ENCODE results near the gene RAB11FIP2.

Gene RAB11FIP2

GRCh38 chr10:118033905-118034304 is 12.8 kb downstream of the RAB11FIP2 start:
- DNase-seq = no peak

- no peak for DNase-seq
Measured at GRCh38 chr10:118032564-118032963, 14.2 kb downstream of the RAB11FIP2 start.

DNA sequence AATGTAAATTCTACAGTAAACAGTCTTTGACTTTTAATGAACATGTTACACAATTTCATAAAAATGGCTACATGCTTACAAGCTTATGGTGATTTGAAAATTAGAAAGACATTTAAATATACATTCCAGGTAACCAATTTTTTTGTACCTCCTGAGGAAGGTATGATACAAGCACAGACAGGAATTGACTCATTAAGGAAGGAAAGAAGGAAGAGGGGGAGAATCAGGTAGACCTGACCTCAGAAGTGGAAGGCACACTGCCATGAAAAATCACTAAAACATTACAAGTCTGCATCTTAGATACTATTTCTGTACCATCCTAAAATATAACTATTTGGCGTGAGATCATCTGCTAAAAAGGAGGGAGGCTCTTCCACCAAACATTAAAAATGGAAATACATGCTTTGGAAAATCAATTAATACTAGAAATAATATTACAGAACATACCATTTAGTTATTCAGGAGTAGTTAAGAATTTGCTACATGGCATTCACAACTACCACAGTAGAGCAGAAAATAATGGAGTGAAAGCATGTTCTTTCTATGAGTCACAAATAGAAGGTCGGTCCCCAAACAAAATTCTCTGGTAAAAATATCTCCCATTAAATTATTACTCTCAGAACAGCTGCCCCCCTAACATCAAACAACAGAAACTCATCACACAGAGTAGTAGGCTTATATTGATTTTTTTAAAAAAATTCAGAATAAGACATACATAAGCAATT is 15.2 kb downstream of the RAB11FIP2 start:
- no peak for DNase-seq

GRCh38 chr10:118028619-118029018 is 18.1 kb downstream of the RAB11FIP2 start:
- DNase-seq = no peak

- DNase-seq = no peak
Measured at GRCh38 chr10:118027397-118027796, 19.3 kb downstream of the RAB11FIP2 start.

DNA sequence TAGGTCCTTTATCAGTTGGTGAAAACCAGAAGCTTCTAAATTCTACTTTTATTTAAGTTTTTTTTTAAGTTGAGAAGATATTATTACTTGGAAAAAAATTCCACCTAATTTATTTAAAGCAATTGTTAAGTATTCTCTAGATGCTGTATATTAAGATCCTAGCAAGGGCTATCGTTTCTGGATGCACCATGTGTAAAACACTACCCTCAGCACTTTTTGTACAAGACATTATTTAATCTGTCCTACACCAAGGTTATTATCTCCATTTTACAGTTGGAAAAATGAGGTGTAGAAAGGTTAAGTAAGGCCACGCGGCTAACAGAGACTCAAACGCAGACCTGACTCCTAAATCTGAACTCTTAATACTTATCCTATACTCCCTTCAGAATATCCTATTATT is 19.8 kb downstream of the RAB11FIP2 start:
- no peak for DNase-seq

DNA sequence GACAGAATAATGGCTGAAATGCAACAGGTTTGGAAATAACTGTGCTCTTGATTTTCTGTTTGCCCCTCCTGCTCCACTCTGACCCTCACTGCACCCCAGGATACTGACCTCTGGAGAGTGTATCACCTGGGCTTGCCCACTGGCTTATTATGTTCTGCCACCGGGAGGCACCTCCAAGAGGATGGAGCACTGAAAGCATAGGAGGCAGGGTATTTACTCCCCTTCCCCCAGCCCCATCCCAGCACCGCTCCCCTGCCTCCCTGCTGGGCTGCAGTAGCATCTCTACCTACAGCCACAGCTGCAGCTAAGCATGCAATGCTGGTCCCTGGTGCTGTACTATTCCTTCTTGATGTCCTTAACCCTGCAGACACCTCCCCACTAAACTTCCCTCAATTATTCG is 26.4 kb downstream of the RAB11FIP2 start:
- DNase-seq = no peak

- no peak for DNase-seq
Measured at GRCh38 chr10:118017850-118018249, 28.9 kb downstream of the RAB11FIP2 start.

GRCh38 chr10:118017071-118017740 is 29.5 kb downstream of the RAB11FIP2 start:
- DNase-seq = no peak

DNA sequence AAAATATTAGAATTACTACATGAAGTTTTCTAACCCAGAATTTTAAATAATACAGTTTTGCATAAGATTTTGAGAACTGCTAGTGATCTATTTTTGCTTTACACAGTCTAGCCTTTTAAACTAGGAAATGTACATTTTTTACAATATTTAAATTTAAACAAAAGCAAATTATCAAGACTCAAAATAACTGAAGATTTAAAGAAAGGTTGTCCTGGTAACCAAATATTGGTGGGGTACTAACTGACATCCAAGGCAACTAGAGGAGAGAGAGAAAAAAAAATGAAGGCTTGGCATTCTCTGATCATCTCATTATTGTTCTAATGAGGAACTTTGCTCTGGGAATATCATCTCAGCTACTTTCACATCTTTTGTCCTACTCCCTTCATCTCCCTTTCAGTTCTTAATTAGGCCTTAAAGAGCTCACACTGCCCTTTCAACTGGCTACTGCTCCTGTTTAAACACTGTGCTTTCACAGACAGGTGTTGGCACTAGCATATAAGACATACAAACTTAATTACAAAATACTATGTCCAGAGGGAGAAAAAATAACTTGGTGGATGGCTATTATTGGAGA is 33.7 kb downstream of the RAB11FIP2 start:
- DNase-seq = no peak

DNA sequence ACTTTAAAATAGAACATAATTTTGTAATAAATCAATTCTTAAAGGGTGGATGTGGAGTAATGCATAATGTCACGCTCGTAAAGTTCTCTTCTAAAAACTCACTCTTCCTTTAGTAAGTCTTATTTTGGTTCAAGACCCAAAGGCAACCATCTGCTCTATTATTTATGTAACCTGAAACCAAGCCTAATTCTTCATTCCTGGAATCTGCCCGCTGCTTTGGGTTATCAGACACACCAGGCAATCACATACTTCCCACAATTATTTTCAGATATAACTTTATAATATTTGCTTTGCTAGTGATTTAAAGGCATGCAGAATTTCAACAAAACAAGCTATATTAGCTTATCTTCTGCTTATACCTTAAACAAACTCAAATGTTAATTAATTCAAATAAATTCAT is 39.0 kb downstream of the RAB11FIP2 start:
- DNase-seq = no peak

GRCh38 chr10:118003126-118003525 is 43.6 kb downstream of the RAB11FIP2 start:
- no peak for DNase-seq

DNA sequence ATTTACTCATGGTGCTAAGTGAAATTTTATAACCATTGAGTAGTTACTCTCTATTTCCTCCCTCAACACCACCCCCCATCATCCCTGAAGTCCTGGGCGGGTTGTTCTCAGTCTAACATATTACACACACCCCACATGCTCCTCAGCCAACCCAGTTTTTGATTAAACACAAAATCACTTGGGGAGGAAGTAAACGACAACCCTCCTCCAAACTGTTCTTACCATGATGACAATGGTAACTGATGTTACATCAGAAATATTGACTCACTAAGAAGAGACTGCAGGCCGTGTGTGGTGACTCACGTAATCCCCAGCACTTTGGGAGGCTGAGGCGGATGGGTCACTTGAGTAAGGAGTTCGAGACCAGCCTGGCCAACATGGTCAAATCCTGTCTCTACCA is 44.2 kb downstream of the RAB11FIP2 start:
- no peak for DNase-seq

DNA sequence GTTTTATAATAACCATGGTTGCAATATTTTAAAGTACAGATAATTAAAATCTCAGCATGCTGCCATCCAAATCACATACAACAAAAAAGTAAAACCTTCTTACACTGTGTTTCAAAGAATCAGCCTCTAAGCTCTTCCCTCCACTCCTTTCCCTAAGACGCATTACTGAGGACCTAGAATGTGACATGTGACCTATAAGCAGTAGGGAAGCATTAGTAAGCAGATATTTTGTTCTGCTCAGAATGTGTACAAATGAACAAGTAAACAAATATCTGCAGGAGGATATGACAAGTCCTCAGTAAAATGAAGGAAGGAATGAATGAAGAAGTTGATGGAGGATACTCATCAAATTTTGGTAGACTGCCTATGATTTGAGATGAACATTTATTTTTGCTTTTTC is 49.1 kb downstream of the RAB11FIP2 start:
- DNase-seq = no peak

DNA sequence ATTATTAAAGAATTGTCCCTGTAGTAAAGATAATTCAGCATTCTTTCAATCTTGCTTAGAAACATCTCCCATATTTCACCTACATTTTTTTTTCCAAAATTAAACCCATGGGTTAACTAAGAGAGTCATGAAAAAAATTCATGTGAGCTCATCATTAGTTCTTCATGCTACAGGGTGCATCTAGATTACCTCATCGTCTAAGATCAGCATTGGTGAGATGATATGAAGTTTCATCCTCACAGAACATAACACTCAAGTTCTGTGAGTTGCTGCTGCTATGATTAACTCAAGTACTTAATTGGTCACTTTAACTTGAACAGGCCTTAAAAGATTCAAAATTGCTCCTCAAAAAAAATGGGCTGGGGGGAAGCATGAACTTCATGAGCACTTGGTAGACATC is 50.0 kb downstream of the RAB11FIP2 start:
- DNase-seq = no peak

- DNase-seq = no peak
Measured at GRCh38 chr10:117994771-117995170, 52.0 kb downstream of the RAB11FIP2 start.

DNA sequence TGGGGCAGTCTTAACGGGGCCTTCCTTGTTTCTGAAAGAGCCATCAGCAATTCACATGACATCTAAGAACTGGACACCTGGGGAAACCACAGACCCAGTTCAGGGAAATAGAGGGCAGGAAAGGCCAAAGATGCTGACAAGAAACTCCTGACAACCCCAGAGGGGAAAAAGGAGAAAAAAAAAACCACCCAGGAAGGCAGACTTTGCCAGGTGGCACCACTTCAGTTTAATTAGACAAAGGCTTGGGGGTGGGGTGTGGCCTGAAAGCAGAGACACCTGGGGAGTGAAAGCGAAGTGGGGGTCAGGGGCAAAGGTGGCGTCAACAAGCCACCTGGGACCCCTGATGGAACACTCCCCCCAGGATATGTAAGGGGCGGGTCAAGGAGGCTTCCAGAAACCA is 53.6 kb downstream of the RAB11FIP2 start:
- no peak for DNase-seq

DNA sequence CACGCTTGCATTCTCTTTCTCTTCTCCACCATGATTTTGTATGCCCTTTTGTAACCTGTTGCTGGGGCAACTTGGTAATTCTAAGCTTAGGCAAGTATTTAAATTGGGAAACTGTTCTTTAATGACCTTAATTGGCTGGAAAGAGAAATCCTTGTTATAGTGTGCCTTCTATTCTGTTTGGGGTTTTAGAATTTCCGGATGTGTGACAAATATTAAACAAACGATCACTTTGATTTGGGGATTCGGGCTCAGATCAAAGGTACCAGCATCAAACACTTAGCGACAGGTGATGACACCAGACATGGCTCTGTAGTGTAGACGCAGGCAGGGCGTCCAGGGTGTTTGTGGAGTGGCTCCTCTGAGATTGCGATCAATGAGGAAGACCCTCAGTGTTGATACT is 55.0 kb downstream of the RAB11FIP2 start:
- DNase-seq = no peak

GRCh38 chr10:117989962-117990361 is 56.8 kb downstream of the RAB11FIP2 start:
- no peak for DNase-seq

DNA sequence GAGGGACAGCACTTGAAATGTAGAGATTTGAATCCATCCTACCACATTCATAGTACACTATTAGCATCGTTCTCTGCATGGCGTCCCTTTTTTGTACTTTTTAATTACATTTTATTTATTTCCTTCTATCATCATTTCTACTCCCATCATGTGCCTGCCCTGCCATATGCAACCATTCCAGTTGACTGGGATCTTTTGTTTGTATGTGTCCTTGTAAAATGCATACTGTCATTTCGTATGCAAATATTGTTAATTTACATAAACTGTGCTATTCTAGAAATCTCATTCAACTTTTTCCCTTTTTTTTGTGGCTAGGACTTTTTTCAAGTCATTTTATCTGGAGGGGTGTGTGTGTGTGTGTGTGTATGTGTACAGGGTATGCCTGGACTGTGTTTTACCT is 57.9 kb downstream of the RAB11FIP2 start:
- DNase-seq = no peak

DNA sequence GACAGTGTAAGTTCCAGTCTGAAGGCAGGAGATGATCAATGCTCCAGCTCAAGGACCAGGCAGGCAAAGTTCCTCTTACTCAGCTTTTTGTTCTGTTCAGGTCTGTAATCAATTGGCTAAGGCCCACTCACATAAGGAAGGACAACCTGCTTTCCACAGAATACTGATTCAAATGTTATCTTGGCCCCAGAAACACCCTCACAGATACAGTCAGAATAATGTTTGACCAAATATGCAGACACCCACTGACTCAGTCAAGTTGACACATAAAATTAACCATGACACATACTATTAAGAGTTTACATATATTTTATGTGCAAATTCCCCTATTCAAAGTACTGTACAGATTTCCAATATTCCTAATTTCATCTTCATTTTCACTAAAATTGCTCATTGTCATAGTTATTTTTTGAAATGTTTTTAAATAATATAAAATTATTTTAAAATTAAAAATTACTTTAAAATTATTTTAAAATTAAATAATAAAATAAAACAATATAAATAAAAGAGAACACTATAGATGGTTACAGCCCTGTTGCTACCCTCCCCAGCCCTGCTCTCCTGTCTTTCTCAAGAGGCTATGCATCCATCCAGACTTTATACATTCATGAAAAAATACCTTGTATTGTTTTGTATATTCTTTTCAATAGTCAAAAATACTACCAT is 59.4 kb downstream of the RAB11FIP2 start:
- DNase-seq = no peak

GRCh38 chr10:117983961-117984360 is 62.8 kb downstream of the RAB11FIP2 start:
- DNase-seq = no peak

DNA sequence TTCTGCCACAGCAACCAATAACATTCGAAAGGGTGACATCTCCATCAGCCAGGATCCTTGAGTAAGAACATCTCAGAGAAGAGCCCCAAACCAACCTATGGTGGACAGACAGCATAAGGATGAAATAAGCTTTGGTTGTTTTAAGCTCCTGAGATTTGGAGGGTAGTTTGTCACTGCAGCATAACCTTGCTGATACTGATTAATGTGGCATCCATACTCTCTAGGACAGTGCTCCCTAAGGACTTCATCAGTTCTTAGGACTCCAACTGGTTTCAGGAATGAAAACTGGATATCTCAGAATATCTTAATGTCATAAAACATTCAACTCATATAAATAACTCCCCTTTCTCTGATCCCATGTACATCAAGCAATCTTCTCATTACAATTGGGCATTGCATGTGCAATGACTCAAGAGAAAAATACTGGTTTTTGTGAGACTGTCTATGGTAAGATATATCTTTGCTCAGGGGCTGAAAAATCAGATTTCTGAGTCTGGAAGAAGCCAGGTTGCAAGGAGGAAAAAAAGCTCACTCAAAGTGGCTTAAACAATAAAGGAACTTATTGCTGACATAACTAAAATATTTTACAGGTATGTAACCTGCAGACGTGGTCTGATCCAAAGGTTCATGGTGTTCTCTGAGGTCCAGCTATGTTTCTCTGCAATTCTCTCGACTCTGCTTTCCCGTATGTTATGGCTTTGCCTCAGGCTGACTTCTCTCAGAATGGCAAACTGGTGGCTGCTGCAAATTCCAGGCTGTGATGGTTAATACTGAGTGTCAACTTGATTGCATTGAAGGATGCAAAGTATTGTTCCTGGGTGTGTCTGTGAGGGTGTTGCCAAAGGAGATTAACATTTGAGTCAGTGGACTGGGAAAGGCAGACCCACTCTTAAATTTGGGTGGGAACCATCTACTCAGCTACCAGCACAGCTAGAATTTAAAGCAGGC is 65.7 kb downstream of the RAB11FIP2 start:
- DNase-seq = no peak
